Activated CD4-positive, alpha-beta T cell treated with anti-CD3 and anti-CD28 coated beads, Interleukin-2, Interleukin-6, amounts not matched to agents 100 ng/mL and 50 ng/mL, durations not matched to agents 16 hours and 8 hours (primary cell): Measurements from ENCODE around the gene GALNT1.

Experiments
- DNase-seq: peaks from one replicate; pipeline ENCODE4 v3.0.0-alpha.2; 2020

The GALNT1 gene

DNA sequence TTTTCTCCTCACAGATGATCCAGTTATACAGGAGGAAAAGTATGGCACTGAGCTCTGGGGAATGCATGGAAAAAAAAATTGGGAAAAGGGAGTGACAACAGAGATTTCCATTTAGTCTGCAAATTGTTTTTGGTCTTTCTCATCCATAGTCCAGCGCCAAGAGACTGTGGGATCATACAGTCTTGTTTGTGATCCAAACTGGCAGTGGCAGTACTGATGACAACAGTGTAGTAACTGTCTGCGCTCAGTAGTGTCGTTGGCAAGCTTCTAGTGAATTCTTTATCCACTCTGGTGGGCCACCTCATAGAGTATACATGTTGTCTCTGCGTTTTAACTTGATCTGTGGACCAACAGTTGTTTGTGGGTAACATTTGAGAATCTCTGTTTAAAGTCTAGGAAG lies 37.9 kb downstream of the GALNT1 start:
- DNase-seq: no peak

DNA sequence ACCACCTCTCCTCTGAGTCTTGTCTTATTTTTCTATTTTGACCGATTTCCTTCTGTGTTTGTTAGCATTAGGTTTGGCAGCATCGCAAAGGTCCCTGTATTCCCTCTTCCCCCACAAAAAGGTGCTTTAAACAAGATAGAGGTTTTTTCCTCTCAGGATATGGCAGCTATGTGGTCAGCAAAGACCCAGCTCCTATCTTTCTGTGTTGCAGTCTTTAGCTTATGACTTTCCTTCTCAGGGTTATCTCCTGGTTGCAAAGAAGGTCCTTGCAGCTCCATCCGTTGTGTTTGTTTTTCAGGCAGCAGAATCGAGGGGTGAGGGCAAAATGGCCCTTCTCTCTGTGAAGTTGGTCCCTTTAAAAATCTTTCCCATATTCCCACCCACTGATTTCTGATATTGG lies 38.4 kb downstream of the GALNT1 start:
- no peak for DNase-seq

DNA sequence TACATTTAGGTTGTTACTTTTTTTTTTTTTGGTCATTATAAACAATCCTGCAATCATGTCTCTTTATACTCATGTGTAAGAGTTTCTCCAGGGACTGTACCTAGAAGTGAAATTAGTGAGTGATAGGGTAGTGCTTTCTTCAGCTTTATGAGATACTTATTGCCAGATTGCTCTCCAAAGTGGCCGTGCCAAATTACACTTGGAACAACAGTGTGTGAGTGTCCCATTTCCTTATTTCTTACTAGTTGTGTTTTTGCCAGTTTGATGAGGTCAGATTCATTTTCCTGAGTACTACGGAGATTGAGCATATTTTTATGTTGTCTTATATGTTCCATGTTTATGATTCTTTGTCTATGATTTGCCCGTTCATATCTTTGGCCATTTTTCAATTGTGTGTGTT lies 39.2 kb downstream of the GALNT1 start:
- DNase-seq: no peak

DNA sequence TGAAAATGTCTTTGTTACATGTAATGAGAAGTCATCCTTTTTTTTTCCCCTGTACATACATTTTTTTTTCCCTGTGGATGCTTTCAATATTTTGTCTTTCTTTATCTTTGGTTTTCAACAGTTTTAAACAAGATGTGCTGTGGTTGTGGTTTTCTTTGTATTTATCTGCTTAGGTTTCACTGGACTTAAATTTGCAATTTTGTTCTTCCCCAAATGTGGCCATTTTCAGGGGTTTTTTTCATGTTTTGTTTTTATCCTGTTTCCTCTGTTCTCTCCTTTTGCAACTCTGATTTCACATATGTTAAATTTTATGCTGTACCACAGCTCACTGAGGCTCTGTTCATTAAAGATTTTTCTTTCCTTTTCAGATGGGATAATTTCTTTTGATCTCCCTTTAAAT lies 41.7 kb downstream of the GALNT1 start:
- no peak for DNase-seq

DNA sequence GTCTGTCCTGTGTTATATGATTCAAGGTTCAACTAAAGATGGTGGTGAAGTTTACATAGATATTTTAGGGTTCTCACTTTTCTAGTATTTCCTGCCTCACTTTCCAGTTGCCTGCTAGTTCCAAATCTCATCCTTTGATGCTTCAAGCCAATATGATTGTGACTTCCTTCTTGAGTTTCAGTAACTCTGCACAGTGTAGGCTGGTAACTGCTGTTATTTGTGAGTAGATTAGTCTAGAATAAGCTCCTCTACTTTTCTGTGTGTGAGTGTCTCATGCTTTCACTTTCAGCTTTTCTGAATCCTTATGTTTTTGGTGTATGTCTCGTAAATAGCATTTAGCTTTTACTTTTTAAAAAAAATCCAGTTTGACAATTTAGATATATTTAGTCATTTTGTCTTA lies 42.6 kb downstream of the GALNT1 start:
- peak; percentile 22 for DNase-seq

DNA sequence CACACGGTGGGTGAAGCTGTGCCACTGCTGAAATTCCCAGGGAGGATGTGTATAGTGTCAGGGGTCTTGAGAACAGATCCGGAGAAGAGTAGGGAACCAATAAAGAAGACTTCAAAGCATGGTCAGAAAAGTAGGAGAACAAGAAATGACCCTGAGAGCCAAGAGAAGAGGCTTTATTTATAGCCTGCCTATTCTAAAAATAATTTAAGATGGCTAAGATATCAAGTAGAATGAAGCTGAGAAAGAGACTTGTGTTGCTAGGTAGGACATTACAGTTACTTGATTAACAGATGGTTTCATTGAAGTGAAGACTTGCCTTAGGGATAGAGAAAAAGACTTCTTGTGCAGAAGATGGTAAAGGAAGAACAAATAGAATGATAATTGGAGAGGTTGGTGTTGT lies 43.7 kb downstream of the GALNT1 start:
- DNase-seq: no peak

DNA sequence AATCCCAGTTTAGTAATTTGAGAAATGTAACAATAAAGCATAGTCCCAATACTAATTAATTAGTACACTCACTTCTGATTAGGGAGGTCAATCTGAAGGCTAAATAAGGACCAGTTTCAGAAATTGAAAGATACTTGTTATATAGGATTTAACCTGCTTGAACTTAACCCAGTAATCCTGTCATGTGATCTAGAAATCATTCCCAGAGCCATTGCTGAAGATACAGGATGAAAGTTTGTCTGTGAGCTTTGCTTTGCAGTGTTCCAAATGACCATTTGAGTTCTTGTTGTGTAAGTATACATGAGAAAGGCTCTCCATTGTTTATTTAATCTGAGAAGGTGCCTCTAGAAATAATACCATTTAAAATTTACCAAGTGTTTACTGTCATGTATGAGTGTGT lies 52.2 kb downstream of the GALNT1 start:
- DNase-seq: no peak

DNA sequence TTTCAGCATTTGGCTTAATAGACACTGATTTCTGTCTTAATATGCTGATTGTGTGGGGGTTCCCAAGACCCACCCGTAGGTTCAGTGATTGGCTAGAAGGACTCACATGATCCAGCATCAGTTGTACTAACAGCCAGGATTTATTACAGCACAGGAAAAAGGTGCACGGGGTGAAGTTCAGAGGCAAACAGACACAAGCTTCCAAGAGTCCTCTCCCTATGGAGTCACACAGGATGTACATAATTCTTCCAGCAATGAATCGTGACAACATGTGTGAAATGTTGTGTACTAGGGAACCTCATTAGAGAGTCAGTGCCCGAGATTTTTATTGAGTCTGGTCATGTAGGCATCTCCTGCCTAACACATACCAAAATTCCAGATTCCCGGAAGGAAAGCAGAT lies 52.8 kb downstream of the GALNT1 start:
- no peak for DNase-seq

DNA sequence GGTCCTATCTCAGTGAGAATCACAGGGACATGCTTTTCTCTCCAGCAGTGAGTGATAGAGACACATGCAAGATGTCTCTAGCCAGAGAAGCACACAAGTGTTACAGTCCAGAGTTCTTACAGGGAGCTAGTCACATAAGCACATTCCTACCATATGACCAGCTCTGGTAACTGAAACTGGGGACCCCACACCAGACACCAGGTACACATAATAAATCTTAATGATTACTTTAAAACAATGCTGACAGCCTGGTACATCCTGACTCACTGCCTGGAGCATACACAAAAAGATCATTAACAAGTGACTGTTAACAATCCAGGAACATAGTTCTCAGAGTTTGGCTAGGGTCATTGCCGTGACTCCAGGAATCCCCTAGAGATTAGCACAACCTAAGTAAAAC lies 53.6 kb downstream of the GALNT1 start:
- no peak for DNase-seq

DNA sequence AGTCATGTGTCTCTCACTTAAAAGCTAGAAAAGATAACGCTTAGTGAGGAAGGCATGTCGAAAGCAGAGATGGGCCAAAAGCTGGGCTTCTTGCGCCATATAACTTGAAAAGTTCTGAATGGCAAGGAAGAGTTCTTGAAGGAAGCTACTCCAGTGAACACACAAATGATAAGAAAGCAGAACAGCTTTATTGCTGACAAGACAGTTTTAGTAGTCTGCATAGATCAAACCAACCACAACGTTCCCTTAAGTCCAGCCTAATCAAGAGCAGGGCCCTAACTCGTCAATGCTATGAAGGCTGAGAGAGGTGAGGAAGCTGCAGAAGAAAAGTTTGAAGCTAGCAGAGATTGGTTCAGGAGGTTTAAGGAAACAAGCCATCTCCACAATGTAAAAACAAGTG lies 55.7 kb downstream of the GALNT1 start:
- DNase-seq: no peak

DNA sequence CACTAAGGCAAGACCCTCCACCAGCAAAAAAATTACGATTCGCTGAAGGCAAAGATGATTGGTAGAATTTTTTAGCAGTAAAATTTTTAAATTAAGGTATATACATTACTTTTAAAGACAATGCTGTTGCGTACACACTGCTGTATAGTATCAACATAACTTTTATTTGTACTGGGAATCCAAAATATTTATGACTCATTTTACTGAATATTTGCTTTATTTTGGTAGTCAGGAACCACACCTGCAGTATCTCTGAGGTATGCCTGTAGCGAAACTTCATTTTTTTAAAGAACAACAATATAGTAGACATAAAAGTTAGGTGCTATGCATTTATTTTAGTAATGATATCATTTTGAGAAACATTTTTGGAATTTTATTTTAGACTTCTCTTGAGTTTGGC lies 57.8 kb downstream of the GALNT1 start:
- no peak for DNase-seq

DNA sequence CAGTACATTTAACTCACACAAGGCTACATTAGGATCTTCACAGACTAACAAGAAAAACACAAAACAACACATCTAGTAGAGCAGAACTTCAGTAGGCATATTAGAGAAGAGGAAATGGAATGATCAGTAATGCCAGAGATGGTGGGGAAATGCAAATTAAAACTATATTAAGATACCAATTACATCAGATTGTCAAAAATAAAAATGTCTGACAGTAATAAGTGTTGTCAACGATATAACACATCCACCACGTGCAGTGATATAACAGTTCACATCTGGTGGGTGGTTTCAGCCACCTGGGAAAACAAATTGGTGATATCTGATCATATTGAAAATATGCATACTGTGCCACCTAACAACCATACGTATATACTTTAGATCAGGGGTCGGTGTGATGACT lies 59.9 kb downstream of the GALNT1 start:
- DNase-seq: no peak

DNA sequence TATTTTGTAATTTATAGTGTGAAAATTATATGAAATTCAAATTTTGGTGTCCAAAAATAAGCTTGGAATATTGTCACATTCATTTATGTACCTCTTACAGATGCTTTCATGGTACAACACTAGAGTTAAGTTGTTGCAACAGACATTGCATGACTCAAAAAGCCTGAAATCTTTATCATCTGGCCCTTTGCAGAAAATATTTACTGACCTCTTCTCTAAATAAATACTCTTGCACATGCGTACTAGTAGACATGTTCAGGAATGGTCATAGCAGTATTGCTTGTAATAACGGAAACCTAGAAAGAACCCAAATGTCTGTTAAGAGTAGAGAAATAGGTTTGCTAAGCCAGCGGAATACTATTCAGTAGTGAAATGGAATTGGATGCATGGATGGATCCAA lies 60.4 kb downstream of the GALNT1 start:
- DNase-seq: no peak

DNA sequence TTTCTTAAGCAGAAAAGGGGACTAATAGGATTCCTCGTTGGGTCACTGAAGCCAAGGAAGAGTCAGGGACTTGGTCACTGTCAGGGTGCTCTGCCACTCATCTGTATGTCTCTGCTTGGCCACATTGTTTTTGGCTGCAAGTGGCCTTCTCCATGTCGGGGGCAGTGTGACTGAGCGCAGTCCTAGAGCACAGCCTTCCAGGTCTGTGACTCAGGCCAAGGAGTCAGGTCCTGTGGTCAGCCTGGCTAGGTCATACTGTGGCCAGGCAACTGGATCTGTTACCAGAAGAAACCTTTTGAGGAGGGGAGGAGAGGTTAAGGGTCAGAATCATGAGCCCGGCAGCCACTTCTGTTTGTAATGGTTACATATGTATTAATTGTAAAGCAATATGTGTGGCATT lies 61.3 kb downstream of the GALNT1 start:
- no peak for DNase-seq

DNA sequence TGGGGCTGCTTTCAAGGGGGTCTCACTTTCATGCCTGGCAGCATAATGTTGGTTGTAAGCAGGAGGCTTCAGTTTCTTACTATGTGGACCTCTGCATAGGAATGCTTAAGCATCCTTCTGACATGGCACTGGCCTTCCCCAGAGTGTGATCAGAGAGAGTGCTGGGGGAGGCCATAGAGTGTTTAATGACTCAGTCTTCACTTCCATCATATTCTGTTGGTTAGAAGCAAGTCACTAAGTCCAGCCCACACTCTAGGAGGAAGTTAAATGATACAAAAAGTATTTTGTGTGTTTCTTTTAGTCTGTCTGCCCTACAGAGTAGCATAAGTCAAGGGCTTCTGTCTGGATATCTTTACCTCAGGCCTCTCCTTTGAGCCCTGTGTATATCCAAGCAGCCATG lies 64.9 kb downstream of the GALNT1 start:
- no peak for DNase-seq

DNA sequence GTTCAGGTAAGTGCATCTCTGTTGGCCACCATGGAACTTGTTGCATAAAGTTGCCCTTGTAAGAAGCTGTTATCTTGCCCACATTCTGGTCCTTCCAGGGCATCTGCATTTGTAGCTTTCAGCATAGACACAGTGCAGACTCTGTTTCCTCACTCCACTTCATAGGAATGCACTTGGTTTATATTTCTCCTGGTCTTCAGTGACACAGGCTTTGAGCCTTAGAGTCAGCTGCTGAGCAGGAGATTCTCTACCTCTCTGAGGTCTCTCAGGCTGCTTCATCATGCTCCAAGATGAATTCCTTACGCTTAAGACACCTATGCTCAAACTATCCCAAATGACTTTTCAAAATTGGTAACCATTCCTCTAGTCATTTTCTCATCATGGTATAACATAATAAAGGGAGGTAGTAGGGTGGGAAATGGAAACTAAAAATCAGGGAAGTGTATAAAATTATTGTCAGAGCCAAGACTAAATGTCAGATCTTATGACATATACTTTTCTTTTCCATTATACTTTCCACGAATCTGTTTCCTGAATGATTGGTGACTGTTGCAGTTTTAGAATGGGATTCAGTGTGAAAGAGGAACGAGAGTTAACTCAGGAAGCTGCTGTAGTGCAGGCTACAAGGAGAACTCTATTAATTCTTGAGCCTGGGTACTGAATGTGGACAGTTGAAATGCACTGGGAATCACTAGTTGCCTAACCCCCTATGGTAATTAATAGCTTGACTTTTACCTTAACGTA lies 72.0 kb downstream of the GALNT1 start:
- no peak for DNase-seq

DNA sequence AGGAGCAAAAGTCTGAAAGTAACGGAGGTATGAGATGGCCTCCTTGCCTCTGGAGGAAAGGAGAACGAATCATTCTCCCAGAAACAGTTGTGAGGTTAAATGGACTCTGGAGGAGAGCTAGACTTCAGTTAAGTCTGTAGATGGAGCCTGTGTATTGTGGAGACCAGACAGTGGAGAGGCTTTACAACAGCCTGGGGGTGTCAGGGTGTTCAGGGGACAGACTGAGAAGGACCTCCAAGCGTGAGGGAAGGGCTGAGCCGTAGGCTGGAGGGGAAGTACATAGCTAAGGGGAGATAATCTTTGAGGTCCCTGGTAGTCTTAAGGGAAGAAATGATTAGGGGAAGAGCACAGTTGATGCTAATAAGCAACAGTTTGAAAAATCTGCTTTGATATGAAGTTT lies 76.6 kb downstream of the GALNT1 start:
- no peak for DNase-seq

DNA sequence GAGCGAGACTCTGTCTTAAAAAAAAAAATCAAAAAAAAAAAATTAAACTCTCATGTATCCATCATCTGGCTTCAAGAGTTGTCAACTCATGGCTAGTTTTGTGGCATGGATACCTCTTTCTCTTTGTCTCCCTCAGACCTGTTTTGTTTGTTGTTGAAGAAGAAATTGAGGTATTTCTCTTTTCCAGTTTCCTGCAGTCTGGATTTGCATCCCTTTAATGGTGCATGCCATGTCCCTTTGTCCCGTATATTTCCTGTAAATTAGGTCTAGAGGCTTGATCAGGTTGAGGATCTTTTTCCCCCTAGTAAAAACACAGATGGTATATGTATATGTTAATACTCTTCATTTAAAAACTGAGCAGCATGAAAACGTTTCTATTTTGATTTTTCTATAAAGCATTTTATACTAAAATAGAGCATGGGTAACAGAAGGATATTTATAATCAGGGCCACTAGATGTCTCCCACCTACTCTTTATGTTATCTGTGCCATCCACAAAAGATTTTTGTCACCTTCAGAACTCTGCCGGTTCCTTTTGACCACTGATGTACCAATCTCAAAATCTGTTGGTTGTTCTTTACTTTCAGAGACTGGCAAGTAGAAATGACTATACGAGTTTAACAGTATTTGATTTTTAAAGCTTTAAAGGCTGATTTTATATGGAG lies 80.1 kb downstream of the GALNT1 start:
- DNase-seq: no peak

DNA sequence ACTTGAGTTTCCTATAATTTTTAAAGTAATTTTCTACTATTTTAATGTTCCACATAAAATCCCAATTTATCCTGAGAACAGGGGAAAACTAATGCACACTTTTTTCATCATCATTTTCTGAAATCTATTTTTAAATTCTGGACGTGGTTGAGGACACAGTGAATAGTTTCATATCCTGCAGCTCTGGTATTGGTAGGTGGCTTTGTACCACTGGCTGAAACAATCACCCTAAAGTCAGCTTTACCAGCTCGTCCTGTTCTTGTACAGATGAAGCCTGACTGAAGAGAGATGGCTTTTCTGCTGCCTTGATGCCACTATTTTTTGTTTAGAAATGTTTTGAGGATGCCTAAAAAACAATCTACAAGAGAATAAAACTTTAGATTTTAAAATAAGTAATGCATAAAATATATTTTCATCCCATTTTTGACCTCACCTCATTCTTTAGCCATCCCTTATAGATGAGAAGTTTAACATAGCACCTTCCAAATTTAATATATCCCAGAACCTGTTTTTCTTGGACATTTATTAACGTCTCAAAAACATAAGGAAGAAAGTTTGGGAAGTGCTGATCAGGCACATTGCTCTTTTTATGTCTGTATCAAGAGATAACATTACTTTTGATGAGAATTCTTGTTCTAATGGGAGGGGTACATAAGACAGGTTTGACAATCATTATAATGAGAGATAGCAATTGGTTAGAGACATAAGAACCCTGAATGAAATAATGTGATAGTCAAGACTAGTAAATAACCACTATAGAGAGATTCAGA lies 80.9 kb downstream of the GALNT1 start:
- DNase-seq: no peak

DNA sequence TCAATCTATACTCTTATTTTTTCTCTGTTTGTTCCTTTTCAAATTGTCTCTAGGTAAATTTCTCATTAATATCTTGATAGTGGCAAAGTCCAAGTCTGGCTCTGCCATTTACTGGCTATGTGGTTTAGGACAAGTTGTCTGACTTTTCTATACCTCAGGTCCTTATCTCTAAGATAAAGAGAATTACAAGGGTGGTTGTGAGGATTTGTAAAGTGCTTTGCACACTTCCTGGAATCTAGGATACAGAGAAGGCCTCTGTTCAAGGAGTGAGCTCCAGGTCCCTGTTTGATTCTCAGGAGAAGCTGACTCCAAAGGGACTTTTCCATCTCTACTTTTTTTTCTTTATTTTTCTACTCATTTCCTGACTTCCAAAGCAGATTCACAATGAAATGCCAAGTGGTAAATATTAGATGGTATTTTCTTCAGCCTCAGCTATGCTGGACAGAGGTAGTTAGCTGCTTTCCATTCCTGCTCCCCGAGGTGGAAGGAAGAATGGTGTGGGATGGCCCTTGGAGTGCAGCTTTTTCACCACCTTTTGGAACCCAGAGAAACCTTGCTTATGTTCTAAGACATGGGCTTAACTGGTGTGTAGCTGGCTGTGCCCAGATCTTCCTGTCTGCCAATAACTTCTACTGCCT lies 90.5 kb downstream of the GALNT1 start:
- no peak for DNase-seq

DNA sequence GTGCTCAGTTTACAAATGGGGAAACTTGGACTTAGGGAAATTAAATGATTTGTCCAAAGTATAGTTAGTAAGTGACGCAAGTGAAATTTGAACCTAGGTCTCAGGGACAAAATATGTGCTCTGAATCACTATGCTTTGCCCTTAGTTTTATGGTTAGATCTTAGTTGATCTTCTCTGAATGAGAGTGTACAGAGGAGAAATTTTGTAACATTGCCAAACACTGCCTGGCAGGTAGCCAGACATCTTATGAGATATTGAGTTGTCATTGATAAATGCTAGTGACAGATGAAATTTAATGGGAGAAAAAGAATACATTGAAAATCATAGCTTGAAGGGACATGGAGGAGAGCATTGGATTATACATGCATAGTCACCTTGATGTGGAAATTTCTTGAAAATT lies 91.4 kb downstream of the GALNT1 start:
- no peak for DNase-seq

DNA sequence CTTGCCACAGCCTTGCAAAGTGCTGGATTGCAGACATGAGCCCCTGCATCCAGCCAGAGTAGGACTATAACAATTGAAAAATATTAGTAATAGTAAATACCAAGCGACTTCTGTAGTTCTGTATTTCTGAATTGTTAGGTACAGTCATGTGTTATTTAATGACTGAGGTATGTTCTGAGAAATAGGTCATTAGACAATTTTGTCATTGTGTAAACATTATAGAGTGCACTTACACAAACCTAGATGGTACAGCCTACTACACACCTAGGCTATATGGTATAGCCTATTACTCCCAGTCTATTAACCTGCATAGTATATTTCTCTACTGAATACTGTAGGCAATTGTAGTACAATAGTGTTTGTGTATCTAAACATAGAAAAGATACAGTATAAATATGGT lies 92.1 kb downstream of the GALNT1 start:
- DNase-seq: no peak

DNA sequence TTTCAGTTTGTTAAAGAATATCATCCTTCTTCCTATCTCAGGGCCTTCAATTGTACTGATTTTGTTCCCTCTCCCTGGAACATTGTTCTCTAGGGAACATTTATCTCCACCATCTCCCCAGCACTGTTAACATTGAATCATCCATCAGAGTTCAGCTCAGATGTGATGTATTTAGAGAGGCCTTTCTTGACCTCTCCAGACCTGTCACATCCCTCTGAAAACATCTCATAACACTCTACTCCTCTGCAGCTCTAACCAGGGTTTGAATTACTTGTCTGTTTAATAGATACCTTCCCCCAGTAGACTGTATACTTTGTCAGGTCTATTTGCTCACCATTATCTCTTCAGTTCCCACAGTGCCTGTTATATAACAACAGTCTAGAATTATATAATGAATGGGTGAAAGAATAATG lies 98.6 kb downstream of the GALNT1 start:
- DNase-seq: no peak
